SU-DHL-6 (cell line): ENCODE measurements around the gene PRR3.
"Not testable (repeated sequence)": the region's sequence is repeated elsewhere in the genome, so short reads cannot be mapped to it uniquely, and the experiment has no call there.

Source experiments
- H2AFZ ChIP-seq: fragments of 200-600 bp; sonication (generic); 2 replicates; pipeline ENCODE4 v1.6.1; 2014; ENCODE audit warnings: low read depth, mild to moderate bottlenecking, moderate library complexity, mixed read lengths, antibody characterized with exemption, low read length; ENCODE audit not compliant: severe bottlenecking
- H3F3A ChIP-seq: fragments of 200-600 bp; shearing (Covaris generic); 2 replicates; pipeline ENCODE4 v1.6.0; 2016; ENCODE audit warnings: antibody characterized with exemption, mild to moderate bottlenecking; ENCODE audit not compliant: insufficient read depth
- H3K27ac ChIP-seq: fragments of 200-600 bp; sonication (generic); 2 replicates; pipeline ENCODE4 v1.5.1; 2016; ENCODE audit warnings: low read depth, mild to moderate bottlenecking, low read length, moderate library complexity, mixed read lengths
- H3K27me3 ChIP-seq: fragments of 200-600 bp; sonication (generic), shearing (Covaris generic); 2 replicates; pipeline ENCODE4 v1.6.0; 2014; ENCODE audit warnings: mild to moderate bottlenecking, low read length
- H3K36me3 ChIP-seq: fragments of 200-600 bp; sonication (generic); 2 replicates; pipeline ENCODE4 v1.6.1; 2014; ENCODE audit warnings: mild to moderate bottlenecking, low read length, mixed read lengths
- H3K4me2 ChIP-seq: fragments of 300-600, 200-600 bp; shearing (Covaris generic), sonication (generic); 2 replicates; pipeline ENCODE4 v1.6.0; 2014; ENCODE audit warnings: low read length, low read depth, mild to moderate bottlenecking; ENCODE audit not compliant: poor library complexity, severe bottlenecking
- H3K4me3 ChIP-seq: fragments of 200-600 bp; sonication (generic); 2 replicates; pipeline ENCODE4 v1.5.1; 2014; ENCODE audit warnings: antibody characterized with exemption, low read length, mild to moderate bottlenecking, mixed read lengths; ENCODE audit not compliant: insufficient read depth, poor library complexity, severe bottlenecking
- H3K79me2 ChIP-seq: fragments of 200-600 bp; sonication (generic); 2 replicates; pipeline ENCODE4 v1.6.1; 2014; ENCODE audit warnings: mild to moderate bottlenecking, low read length, moderate library complexity; ENCODE audit not compliant: insufficient read depth
- H3K9ac ChIP-seq: fragments of 200-600 bp; sonication (generic); 2 replicates; pipeline ENCODE4 v1.7.0; 2014; ENCODE audit warnings: mild to moderate bottlenecking, low read length
- H3K9me2 ChIP-seq: fragments of 200-600 bp; sonication (generic); replicated peaks from 2 replicates; pipeline ENCODE4 v1.6.1; 2014; ENCODE audit warnings: low read length; ENCODE audit not compliant: insufficient read depth
- H3K9me3 ChIP-seq: fragments of 200-600 bp; sonication (generic); 2 replicates; pipeline ENCODE4 v1.6.1; 2014; ENCODE audit warnings: low read length, mixed read lengths; ENCODE audit not compliant: insufficient read depth
- H4K20me1 ChIP-seq: fragments of 200-600 bp; sonication (generic); 2 replicates; pipeline ENCODE4 v1.6.1; 2014; ENCODE audit warnings: low read depth, mild to moderate bottlenecking, antibody characterized with exemption, low read length, moderate library complexity, mixed read lengths
- EZH2phosphoT487 ChIP-seq: fragments of 200-600 bp; sonication (generic), shearing (Covaris generic); conservative IDR thresholded peaks from 2 replicates; pipeline ENCODE4 v1.6.1; 2018; ENCODE audit warnings: mild to moderate bottlenecking, antibody characterized with exemption, low read length, moderate library complexity, mixed read lengths
- TF ChIP-seq, protein P1 (sequence below): fragments of 200-600 bp; sonication (generic); IDR thresholded peaks from one replicate; pipeline ENCODE4 v1.5.1; 2017; ENCODE audit warnings: antibody characterized with exemption, mild to moderate bottlenecking, low read length, moderate library complexity; ENCODE audit not compliant: insufficient read depth, poor library complexity, severe bottlenecking

PRR3 gene

DNA sequence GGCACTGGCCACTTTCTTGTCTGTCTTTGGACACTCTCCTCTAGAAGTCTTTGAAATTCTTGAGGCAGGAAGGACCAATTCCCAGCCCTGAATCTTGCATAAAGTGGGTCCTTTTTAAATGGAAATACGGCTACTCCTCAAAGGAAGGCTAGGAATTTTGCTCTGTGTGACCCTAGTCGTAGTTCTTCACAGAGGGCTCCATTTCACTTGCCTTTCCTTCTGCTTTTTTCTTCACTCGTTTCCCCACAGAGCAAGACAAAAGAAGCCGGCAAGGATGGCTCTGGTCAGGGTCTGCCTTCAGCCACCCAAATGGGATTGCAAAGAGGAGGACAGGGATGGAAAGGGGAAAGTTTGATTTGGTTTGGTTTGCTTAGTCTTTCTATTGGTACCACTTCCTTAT is 42.0 kb upstream of the PRR3 start:
- H3K4me3 ChIP-seq, result no peak overlapping the region
- peak overlapping the region; percentile 81 for H3K4me2 ChIP-seq
- H3K9me3 ChIP-seq, result no peaks in the 10 kb centered on the region
- H3F3A ChIP-seq, result peaks cover 49% of the 10 kb centered on the region
- peak overlapping the region; percentile 2; the same call in 1 of the 2 replicates for H3K27ac ChIP-seq
- no peak for TF ChIP-seq EZH2phosphoT487
- TF ChIP-seq, protein P1, sequence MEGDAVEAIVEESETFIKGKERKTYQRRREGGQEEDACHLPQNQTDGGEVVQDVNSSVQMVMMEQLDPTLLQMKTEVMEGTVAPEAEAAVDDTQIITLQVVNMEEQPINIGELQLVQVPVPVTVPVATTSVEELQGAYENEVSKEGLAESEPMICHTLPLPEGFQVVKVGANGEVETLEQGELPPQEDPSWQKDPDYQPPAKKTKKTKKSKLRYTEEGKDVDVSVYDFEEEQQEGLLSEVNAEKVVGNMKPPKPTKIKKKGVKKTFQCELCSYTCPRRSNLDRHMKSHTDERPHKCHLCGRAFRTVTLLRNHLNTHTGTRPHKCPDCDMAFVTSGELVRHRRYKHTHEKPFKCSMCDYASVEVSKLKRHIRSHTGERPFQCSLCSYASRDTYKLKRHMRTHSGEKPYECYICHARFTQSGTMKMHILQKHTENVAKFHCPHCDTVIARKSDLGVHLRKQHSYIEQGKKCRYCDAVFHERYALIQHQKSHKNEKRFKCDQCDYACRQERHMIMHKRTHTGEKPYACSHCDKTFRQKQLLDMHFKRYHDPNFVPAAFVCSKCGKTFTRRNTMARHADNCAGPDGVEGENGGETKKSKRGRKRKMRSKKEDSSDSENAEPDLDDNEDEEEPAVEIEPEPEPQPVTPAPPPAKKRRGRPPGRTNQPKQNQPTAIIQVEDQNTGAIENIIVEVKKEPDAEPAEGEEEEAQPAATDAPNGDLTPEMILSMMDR, result no peak
- no peak overlapping the region for H2AFZ ChIP-seq
- H3K36me3 ChIP-seq, result no peaks in the 10 kb centered on the region
- H3K9me2 ChIP-seq, result no peaks in the 10 kb centered on the region
- H3K27me3 ChIP-seq, result no peaks in the 10 kb centered on the region
- H4K20me1 ChIP-seq, result no peaks in the 10 kb centered on the region
- H3K9ac ChIP-seq, result no peak overlapping the region
- no peaks in the 10 kb centered on the region for H3K79me2 ChIP-seq

DNA sequence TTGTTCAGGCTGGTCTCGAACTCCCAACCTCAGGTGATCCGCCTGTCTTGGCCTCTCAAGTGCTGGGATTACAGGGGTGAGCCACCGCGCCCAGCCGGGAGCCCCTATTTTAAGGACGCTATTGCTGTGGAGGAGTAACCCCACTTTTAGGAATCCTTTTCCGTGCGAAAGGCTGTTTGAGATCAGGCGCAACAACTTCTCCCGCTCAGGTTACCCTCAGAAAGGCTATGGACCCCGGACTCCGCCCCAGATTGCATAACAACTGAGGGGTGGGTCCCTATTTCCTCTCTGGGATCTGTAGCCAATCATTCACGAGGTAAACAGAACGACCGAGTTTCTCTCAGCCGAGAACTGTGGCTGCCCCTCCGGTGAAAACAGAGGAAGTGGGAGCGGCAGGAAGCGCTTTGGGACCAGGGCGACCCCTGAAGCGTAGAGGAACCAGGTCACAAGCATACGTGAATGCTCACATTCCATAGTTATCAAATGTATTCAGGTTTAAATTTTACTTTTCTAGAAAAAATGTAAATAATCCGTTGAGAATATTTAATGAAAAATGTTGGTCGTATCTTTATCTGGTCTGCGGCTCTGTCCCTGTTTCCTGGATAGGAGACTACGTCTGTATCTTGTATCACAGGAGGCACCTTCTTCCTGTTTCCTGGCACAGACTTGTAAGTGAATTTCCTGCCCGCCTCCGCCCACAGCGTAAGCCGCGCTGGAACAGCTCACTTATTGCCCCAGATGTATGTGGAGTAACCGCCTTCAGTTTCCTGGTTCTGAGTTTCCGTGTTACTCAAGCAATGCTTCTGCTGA is 40.9 kb upstream of the PRR3 start:
- Histone ChIP-seq H3K79me2 (no peaks in the 10 kb centered on the region), H3K4me3 (peak overlapping the region; percentile 55), H2AFZ (peak overlapping the region; percentile 64), H3K9me3 (no peaks in the 10 kb centered on the region), H3K27me3 (no peaks in the 10 kb centered on the region), H4K20me1 (no peaks in the 10 kb centered on the region), H3K9ac (peak overlapping the region; percentile 52), H3K27ac (peak overlapping the region; percentile 82), H3K9me2 (no peaks in the 10 kb centered on the region), H3F3A (peaks cover 40% of the 10 kb centered on the region), H3K36me3 (no peaks in the 10 kb centered on the region), H3K4me2 (peak overlapping the region; percentile 81)
- TF ChIP-seq, protein P1, result no peak
- no peak for TF ChIP-seq EZH2phosphoT487

DNA sequence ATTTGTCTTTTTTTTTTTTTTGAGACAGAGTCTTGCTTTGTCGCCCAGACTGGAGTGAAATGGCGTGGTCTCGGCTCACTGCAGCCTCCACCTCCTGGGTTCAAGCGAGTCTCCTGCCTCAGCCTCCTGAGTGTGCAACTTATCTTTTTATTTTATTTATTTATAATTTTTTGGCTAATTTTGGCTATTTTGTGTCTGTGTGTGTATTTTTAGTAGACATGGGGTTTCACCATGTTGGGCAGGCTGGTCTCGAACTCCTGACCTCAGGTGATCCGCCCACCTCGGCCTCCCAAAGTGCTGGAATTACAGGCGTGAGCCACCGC is 40.4 kb upstream of the PRR3 start:
- not testable (repeated sequence) for H3K9me2 ChIP-seq, H3K79me2 ChIP-seq, H4K20me1 ChIP-seq, H3K27me3 ChIP-seq, H3K9me3 ChIP-seq, H3K36me3 ChIP-seq
- peak overlapping the region; percentile 81 for H3K4me2 ChIP-seq
- H3K27ac ChIP-seq, result peak overlapping the region; percentile 82
- H3F3A ChIP-seq, result peaks cover 36% of the 10 kb centered on the region
- H2AFZ ChIP-seq, result peak overlapping the region; percentile 64
- H3K4me3 ChIP-seq, result peak overlapping the region; percentile 55
- H3K9ac ChIP-seq, result peak overlapping the region; percentile 52

DNA sequence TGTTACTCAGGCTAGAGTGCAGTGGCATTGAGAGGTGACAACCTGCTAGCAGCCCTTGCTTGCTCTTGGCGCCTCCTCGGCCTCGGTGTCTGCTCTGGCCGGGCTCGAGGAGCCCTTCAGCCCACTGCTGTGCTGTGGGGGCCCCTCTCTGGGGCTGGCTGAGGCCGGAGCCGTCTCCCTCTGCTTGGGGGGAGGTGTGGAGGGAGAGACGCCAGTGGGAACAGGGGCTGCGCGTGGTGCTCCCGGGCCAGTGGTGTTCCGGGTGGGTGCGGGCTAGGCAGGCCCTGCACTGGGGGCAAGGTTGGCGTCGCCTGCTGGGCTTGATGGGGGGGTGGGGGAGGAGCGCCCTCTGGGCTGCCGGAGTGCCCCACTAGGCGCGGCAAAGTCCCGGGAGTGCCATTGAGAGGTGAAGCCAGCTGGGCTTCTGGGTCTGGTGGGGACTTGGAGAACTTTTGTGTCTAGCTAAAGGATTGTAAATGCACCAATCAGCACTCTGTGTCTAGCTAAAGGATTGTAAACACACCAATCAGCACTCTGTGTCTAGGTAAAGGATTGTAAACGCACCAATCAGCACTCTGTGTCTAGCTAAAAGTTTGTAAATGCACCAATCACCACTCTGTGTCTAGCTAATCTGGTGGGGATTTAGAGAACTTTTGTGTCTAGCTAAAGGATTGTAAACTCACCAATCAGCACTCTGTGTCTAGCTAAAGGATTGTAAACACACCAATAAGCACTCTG is 39.2 kb upstream of the PRR3 start:
- not testable (repeated sequence) for H3K9ac ChIP-seq, H2AFZ ChIP-seq, H3K27me3 ChIP-seq, H3K79me2 ChIP-seq, H3K36me3 ChIP-seq, H4K20me1 ChIP-seq, H3K4me3 ChIP-seq, H3K9me3 ChIP-seq, H3K4me2 ChIP-seq, H3K27ac ChIP-seq, H3K9me2 ChIP-seq
- peaks cover 34% of the 10 kb centered on the region for H3F3A ChIP-seq

DNA sequence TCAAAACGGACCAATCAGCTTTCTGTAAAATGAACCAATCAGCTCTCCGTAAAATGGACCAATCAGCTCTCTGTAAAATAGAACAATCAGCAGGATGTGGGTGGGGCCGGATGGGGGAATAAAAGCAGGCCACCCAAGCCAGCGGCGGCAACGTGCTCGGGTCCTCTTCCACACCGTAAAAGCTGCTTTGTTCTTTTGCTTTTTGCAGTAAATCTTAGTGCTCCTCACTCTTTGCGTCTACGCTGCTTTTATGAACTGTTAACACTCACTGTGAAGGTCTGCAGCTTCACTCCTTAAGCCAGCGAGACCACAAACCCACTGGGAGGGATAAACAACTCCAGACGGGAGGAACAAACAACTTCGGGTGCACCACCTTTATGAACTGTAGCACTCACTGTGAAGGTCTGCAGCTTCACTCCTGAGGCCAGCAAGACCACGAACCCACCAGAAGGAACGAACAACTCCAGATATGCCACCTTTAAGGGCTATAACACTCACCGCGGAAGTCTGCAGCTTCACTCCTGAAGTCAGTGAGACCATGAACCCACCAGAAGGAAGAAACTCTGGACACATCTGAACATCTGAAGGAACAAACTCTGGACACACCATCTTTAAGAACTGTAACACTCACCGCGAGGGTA is 38.5 kb upstream of the PRR3 start:
- H3K27me3 ChIP-seq, H4K20me1 ChIP-seq, H3K4me2 ChIP-seq, H3K9ac ChIP-seq, H3K4me3 ChIP-seq, H3K9me2 ChIP-seq, H3K79me2 ChIP-seq, H3K27ac ChIP-seq, H3K9me3 ChIP-seq, H3K36me3 ChIP-seq, H2AFZ ChIP-seq: not testable (repeated sequence)
- peaks cover 27% of the 10 kb centered on the region for H3F3A ChIP-seq
